IMR-90 (cell line): ENCODE data around the gene S1PR4. TPM values are rescaled to one million over a fixed set of nuclear protein-coding genes. Genes with fewer than 3 reads are reported as not detected.

Experiments
- ATAC-seq: fragments of 200-7000 bp; cut with Tn5 transposase; 2 replicates; pipeline ENCODE4 v1.9.1; 2020; ENCODE audit warnings: low read depth, mild to moderate bottlenecking, moderate library complexity
- BruUV-seq: library from RNA; stranded (reverse); fragments of 400-500 nt; replicated peaks from 2 replicates; lab custom pipeline; 2021; lab: Mats Ljungman, UMichigan
- CTCF ChIA-PET: fragments of 300-600 bp; formaldehyde crosslinking; extraction: SDS; loops from one replicate; lab custom pipeline; 2021; ENCODE audit warnings: antibody characterized with exemption; lab: Yijun Ruan, JAX
- POLR2A ChIA-PET: fragments of 300-600 bp; sonication (Branson Sonifier 250); formaldehyde crosslinking; loops from one replicate; lab custom pipeline; 2022; ENCODE audit warnings: antibody characterized with exemption; ENCODE audit not compliant: unreplicated experiment; lab: Charles Lee
- DNase-seq: peaks from one replicate; pipeline ENCODE4 v3.0.0; 2013
- H2AFZ ChIP-seq: replicated peaks from 2 replicates; pipeline ENCODE3; 2013; ENCODE audit warnings: low read length, mild to moderate bottlenecking; ENCODE audit not compliant: poor library complexity
- H2AK5ac ChIP-seq: 2 replicates; pipeline ENCODE4 v1.6.1; 2013; ENCODE audit warnings: low read depth, low read length, inconsistent platforms
- H2AK9ac ChIP-seq: replicated peaks from 2 replicates; pipeline ENCODE3; 2013; ENCODE audit warnings: mild to moderate bottlenecking, low read depth, low read length, moderate library complexity; ENCODE audit not compliant: poor library complexity
- H2BK120ac ChIP-seq: 2 replicates; pipeline ENCODE4 v1.6.1; 2013; ENCODE audit warnings: low read depth, low read length, inconsistent platforms
- H2BK15ac ChIP-seq: 3 replicates; pipeline ENCODE4 v1.6.1; 2013; ENCODE audit warnings: low read depth, low read length, inconsistent platforms
- H2BK20ac ChIP-seq: 2 replicates; pipeline ENCODE4 v1.6.1; 2013; ENCODE audit warnings: low read depth, mild to moderate bottlenecking, inconsistent platforms, low read length, moderate library complexity
- H2BK5ac ChIP-seq: 2 replicates; pipeline ENCODE4 v1.6.1; 2013; ENCODE audit warnings: mild to moderate bottlenecking, low read depth, low read length, inconsistent platforms; ENCODE audit not compliant: poor library complexity, severe bottlenecking
- H3K14ac ChIP-seq: replicated peaks from 2 replicates; pipeline ENCODE4 v1.6.1; 2013; ENCODE audit warnings: low read depth, low read length, inconsistent platforms
- H3K18ac ChIP-seq: 2 replicates; pipeline ENCODE4 v1.6.1; 2013; ENCODE audit warnings: low read depth, low read length, control low read depth
- H3K23ac ChIP-seq: 2 replicates; pipeline ENCODE4 v1.6.1; 2013; ENCODE audit warnings: low read depth, low read length, inconsistent platforms
- H3K27ac ChIP-seq: 2 replicates; pipeline ENCODE4 v1.5.1; 2013; ENCODE audit warnings: mild to moderate bottlenecking, control low read depth, low read length; ENCODE audit not compliant: insufficient read depth
- H3K27me3 ChIP-seq: 2 replicates; pipeline ENCODE4 v1.6.1; 2013; ENCODE audit warnings: low read length; ENCODE audit not compliant: control insufficient read depth, insufficient read depth
- H3K36me3 ChIP-seq: 2 replicates; pipeline ENCODE4 v1.6.1; 2013; ENCODE audit warnings: low read length, mixed read lengths; ENCODE audit not compliant: control insufficient read depth, insufficient read depth
- H3K4ac ChIP-seq: 2 replicates; pipeline ENCODE4 v1.6.1; 2013; ENCODE audit warnings: low read depth, low read length, inconsistent platforms
- H3K4me1 ChIP-seq: 2 replicates; pipeline ENCODE4 v1.6.1; 2013; ENCODE audit warnings: low read length, mixed read lengths; ENCODE audit not compliant: control insufficient read depth, insufficient read depth
- H3K4me2 ChIP-seq: 2 replicates; pipeline ENCODE4 v1.6.1; 2013; ENCODE audit warnings: low read depth, mild to moderate bottlenecking, control low read depth, low read length, moderate library complexity
- H3K4me3 ChIP-seq: 2 replicates; pipeline ENCODE4 v1.5.1; 2013; ENCODE audit warnings: low read depth, mild to moderate bottlenecking, control low read depth, low read length, moderate library complexity; ENCODE audit not compliant: insufficient read depth
- H3K56ac ChIP-seq: 2 replicates; pipeline ENCODE4 v1.6.1; 2013; ENCODE audit warnings: low read length, inconsistent platforms; ENCODE audit not compliant: insufficient read depth; ENCODE audit errors: extremely low read depth
- H3K79me1 ChIP-seq, 2 experiments: 2 replicates each; pipeline ENCODE4 v1.6.1; 2013; ENCODE audit warnings: low read length in 2 of 2, inconsistent platforms in 1 of 2, low read depth in 1 of 2
- H3K9ac ChIP-seq: 2 replicates; pipeline ENCODE4 v1.6.1; 2013; ENCODE audit warnings: low read depth, low read length, control low read depth
- H3K9me1 ChIP-seq: 2 replicates; pipeline ENCODE4 v1.6.1; 2013; ENCODE audit warnings: low read length, inconsistent platforms; ENCODE audit not compliant: insufficient read depth
- H3K9me3 ChIP-seq: 2 replicates; pipeline ENCODE4 v1.6.1; 2013; ENCODE audit warnings: low read length; ENCODE audit not compliant: control insufficient read depth, insufficient read depth
- H4K20me1 ChIP-seq: 2 replicates; pipeline ENCODE4 v1.6.1; 2013; ENCODE audit warnings: low read length, inconsistent platforms; ENCODE audit not compliant: insufficient read depth
- H4K5ac ChIP-seq: 2 replicates; pipeline ENCODE4 v1.6.1; 2013; ENCODE audit warnings: mild to moderate bottlenecking, low read depth, low read length, control low read depth
- H4K8ac ChIP-seq, 2 experiments: 2 replicates each; pipeline ENCODE4 v1.6.1; 2013; ENCODE audit warnings: low read depth in 2 of 2, low read length in 2 of 2, control low read depth in 1 of 2, inconsistent platforms in 1 of 2
- H4K91ac ChIP-seq: 2 replicates; pipeline ENCODE4 v1.6.1; 2013; ENCODE audit warnings: low read depth, low read length, inconsistent platforms; ENCODE audit not compliant: insufficient read depth
- BHLHE40 ChIP-seq: fragments of 150-350 bp; IDR thresholded peaks from 2 replicates; pipeline ENCODE4 v1.6.1; 2016; ENCODE audit warnings: mild to moderate bottlenecking, low read depth, low read length
- CEBPB ChIP-seq: IDR thresholded peaks from 2 replicates; pipeline ENCODE4 v1.6.1; 2012; ENCODE audit warnings: low read depth, low read length, improper control_type of control experiment
- CHD1 ChIP-seq: IDR thresholded peaks from 2 replicates; pipeline ENCODE4 v1.6.1; 2012; ENCODE audit warnings: low read depth, low read length, improper control_type of control experiment
- FOS ChIP-seq: fragments of 150-350 bp; IDR thresholded peaks from 2 replicates; pipeline ENCODE4 v1.6.1; 2016; ENCODE audit warnings: low read depth, low read length
- MAFK ChIP-seq: IDR thresholded peaks from 2 replicates; pipeline ENCODE4 v1.6.1; 2012; ENCODE audit warnings: low read depth, low read length, improper control_type of control experiment
- MAZ ChIP-seq: IDR thresholded peaks from 2 replicates; pipeline ENCODE4 v1.6.1; 2012; ENCODE audit warnings: low read depth, mild to moderate bottlenecking, low read length, improper control_type of control experiment, moderate library complexity, borderline replicate concordance
- MXI1 ChIP-seq: IDR thresholded peaks from 2 replicates; pipeline ENCODE4 v1.6.1; 2012; ENCODE audit warnings: low read depth, mild to moderate bottlenecking, low read length, moderate library complexity, borderline replicate concordance
- NFE2L2 ChIP-seq: fragments of 150-350 bp; IDR thresholded peaks from 2 replicates; pipeline ENCODE4 v1.6.1; 2016; ENCODE audit warnings: low read depth, mild to moderate bottlenecking, low read length
- POLR2A ChIP-seq: IDR thresholded peaks from 2 replicates; pipeline ENCODE4 v1.6.1; 2012; ENCODE audit warnings: mild to moderate bottlenecking, low read depth, low read length
- RCOR1 ChIP-seq: IDR thresholded peaks from 2 replicates; pipeline ENCODE4 v1.6.1; 2012; ENCODE audit warnings: mild to moderate bottlenecking, low read length, improper control_type of control experiment; ENCODE audit not compliant: insufficient replicate concordance
- RFX5 ChIP-seq: IDR thresholded peaks from 2 replicates; pipeline ENCODE4 v1.8.0; 2012; ENCODE audit warnings: low read depth, mild to moderate bottlenecking, low read length, moderate library complexity
- SMC3 ChIP-seq: fragments of 150-350 bp; IDR thresholded peaks from 2 replicates; pipeline ENCODE4 v1.6.1; 2016; ENCODE audit warnings: low read depth, mild to moderate bottlenecking, antibody characterized with exemption, low read length, moderate library complexity
- WGBS, 2 experiments: methylation state at CpG; one replicate each; pipeline versions ENCODE4 v1.1.5 to v1.1.7; 2013; ENCODE audit warnings: missing lambda C conversion rate in 2 of 2; ENCODE audit not compliant: insufficient read length in 1 of 2; ENCODE audit errors: extremely low coverage in 2 of 2; 5-methylcytosine and 5-hydroxymethylcytosine counted together
- dilution Hi-C: fragments of 300-500 bp; cut with HindIII; formaldehyde crosslinking; loops from one replicate; pipeline ENCODE4 v1.14.3; 2018; ENCODE audit warnings: low sequenced_read_pairs; ENCODE audit not compliant: unreplicated experiment
- in situ Hi-C: fragments of 300-500 bp; cut with MboI; formaldehyde crosslinking; loops from 3 replicates; pipeline ENCODE4 v1.14.3; 2019; ENCODE audit warnings: low sequenced_read_pairs, inconsistent platforms, mixed read lengths
- intact Hi-C: fragments of 100-400 bp; cut with micrococcal nuclease; formaldehyde crosslinking; loops from 2 replicates; pipeline ENCODE4 v1.10.0; 2022
- polyA plus RNA-seq, 3 experiments: library from polyadenylated mRNA; depleted of rRNA; stranded (reverse); fragments of >200 nt; gene quantifications; 2 replicates each; pipeline ENCODE4 v1.2.3, GENCODE V29; 2012; ENCODE audit warnings: low replicate concordance in 1 of 3
- total RNA-seq: library from RNA; depleted of rRNA; stranded (reverse); fragments of >200 nt; gene quantifications from 2 replicates; pipeline ENCODE4 v1.2.3, GENCODE V29; 2012
- TF ChIP-seq, protein P1 (sequence below): conservative IDR thresholded peaks from 2 replicates; pipeline ENCODE4 v1.5.1; 2012; ENCODE audit warnings: mild to moderate bottlenecking, low read depth, low read length, improper control_type of control experiment
- TF ChIP-seq, protein P2 (sequence below): fragments of 150-350 bp; IDR thresholded peaks from 2 replicates; pipeline ENCODE4 v1.6.1; 2017; ENCODE audit warnings: mild to moderate bottlenecking, antibody characterized with exemption, low read length, low read depth

S1PR4 gene
- total and polyA plus RNA-seq, 2 of the 4 experiments (the other 2 are of a cell fraction): not detected

DNA sequence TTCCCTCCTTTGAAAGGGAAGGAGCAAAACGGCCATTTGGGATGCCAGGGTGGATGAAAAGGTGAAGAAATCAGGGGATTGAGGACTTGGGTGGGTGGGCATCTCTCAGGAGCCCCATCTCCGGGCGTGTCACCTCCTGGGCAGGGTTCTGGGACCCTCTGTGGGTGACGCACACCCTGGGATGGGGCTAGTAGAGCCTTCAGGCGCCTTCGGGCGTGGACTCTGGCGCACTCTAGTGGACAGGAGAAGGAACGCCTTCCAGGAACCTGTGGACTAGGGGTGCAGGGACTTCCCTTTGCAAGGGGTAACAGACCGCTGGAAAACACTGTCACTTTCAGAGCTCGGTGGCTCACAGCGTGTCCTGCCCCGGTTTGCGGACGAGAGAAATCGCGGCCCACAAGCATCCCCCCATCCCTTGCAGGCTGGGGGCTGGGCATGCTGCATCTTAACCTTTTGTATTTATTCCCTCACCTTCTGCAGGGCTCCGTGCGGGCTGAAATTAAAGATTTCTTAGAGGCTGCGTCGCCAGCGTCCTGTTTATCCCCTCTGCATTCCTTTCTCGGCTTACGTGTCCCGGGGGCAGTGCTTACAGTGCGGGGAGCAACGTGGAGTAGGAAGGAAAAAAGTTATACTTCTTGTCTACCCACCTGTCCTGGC is 15.2 kb upstream of the S1PR4 start:
- H3K36me3 ChIP-seq: no peaks in the 10 kb centered on the region
- H3K27ac ChIP-seq: no peak overlapping the region
- H3K4me1 ChIP-seq: no peaks in the 10 kb centered on the region; the same call in 1 of the 2 replicates
- H3K23ac ChIP-seq: no peak overlapping the region
- ChIA-PET CTCF (interaction anchor here (1.1 kb wide), 1 partner anchor 213 kb away, joined by 4 read pairs; no protein-coding TSS in a partner anchor), POLR2A (no interaction called here)
- H3K9me1 ChIP-seq: no peaks in the 10 kb centered on the region
- H2AK5ac ChIP-seq: no peak overlapping the region
- peak overlapping the region; percentile 82 for H2AK9ac ChIP-seq
- H3K4ac ChIP-seq: no peak overlapping the region
- H3K4me2 ChIP-seq: peak overlapping the region; percentile 47; the same call in 1 of the 2 replicates
- H3K56ac ChIP-seq: no peak overlapping the region
- H3K18ac ChIP-seq: no peak overlapping the region
- H4K5ac ChIP-seq: no peak overlapping the region
- dilution Hi-C loops: no loop called here
- peaks cover 4% of the 10 kb centered on the region; the same call in 1 of the 2 replicates for H3K9me3 ChIP-seq
- intact Hi-C loops: loop anchor here (1.0 kb wide), 4 partner anchors 34 to 207 kb away; no protein-coding TSS in a partner anchor
- H4K20me1 ChIP-seq: no peaks in the 10 kb centered on the region
- H3K27me3 ChIP-seq: no peaks in the 10 kb centered on the region
- H2BK5ac ChIP-seq: no peak overlapping the region
- no peak overlapping the region for H2BK20ac ChIP-seq
- ATAC-seq (peak; percentile 95), DNase-seq (peak; percentile 43)
- H4K8ac ChIP-seq: peak overlapping the region in 1 of 2 experiments; percentile 37; a peak in 1 of 4 replicates
- H4K91ac ChIP-seq: no peak overlapping the region
- H3K14ac ChIP-seq: no peak overlapping the region
- no peak overlapping the region for H3K4me3 ChIP-seq
- in situ Hi-C loops: loop anchor here (5.0 kb wide), 1 partner anchor 206 kb away; no protein-coding TSS in a partner anchor
- no peak overlapping the region for H2BK15ac ChIP-seq
- no TSS peak for BruUV-seq
- 0% methylated on average over 8 of the region's 27 CpGs; no CpG with 5 or more reads in 1 of the 2 experiments for WGBS, 2 experiments
- peak overlapping the region; percentile 91 for H2AFZ ChIP-seq
- H3K79me1 ChIP-seq: no peaks in the 10 kb centered on the region
- no peak overlapping the region; the same call in 1 of the 2 replicates for H2BK120ac ChIP-seq
- no peak overlapping the region for H3K9ac ChIP-seq
- TF ChIP-seq RCOR1 (no peak), BHLHE40 (no peak), CHD1 (no peak), FOS (no peak), SMC3 (peak; percentile 86), MAFK (no peak), MXI1 (no peak), NFE2L2 (no peak), CEBPB (no peak), POLR2A (no peak), RFX5 (no peak), MAZ (peak; percentile 37; the same call in 1 of the 2 replicates)
- TF ChIP-seq, protein P1, sequence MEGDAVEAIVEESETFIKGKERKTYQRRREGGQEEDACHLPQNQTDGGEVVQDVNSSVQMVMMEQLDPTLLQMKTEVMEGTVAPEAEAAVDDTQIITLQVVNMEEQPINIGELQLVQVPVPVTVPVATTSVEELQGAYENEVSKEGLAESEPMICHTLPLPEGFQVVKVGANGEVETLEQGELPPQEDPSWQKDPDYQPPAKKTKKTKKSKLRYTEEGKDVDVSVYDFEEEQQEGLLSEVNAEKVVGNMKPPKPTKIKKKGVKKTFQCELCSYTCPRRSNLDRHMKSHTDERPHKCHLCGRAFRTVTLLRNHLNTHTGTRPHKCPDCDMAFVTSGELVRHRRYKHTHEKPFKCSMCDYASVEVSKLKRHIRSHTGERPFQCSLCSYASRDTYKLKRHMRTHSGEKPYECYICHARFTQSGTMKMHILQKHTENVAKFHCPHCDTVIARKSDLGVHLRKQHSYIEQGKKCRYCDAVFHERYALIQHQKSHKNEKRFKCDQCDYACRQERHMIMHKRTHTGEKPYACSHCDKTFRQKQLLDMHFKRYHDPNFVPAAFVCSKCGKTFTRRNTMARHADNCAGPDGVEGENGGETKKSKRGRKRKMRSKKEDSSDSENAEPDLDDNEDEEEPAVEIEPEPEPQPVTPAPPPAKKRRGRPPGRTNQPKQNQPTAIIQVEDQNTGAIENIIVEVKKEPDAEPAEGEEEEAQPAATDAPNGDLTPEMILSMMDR: peak; percentile 94
- TF ChIP-seq, protein P2, sequence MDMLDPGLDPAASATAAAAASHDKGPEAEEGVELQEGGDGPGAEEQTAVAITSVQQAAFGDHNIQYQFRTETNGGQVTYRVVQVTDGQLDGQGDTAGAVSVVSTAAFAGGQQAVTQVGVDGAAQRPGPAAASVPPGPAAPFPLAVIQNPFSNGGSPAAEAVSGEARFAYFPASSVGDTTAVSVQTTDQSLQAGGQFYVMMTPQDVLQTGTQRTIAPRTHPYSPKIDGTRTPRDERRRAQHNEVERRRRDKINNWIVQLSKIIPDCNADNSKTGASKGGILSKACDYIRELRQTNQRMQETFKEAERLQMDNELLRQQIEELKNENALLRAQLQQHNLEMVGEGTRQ: no peak
